Measurements from ENCODE around the gene ATP8A2.

GRCh38 chr13:25447396-25447795 is 75.6 kb downstream of the ATP8A2 start:
- no peak for TF ChIP-seq POLR2A (IDR thresholded peaks at IDR 0.05)
- no peak for TF ChIP-seq CTCF (IDR thresholded peaks at IDR 0.05)
- no peak for TF ChIP-seq POLR2AphosphoS5 (IDR thresholded peaks at IDR 0.05)

Measured in upper lobe of left lung (tissue), 4 donors.